Right kidney (tissue), 1 donor: ENCODE data around the gene SHFL.

Experiments used
- DNase-seq: peaks from one replicate; pipeline ENCODE4 v3.0.0-alpha.2; 2016

Gene SHFL

DNA sequence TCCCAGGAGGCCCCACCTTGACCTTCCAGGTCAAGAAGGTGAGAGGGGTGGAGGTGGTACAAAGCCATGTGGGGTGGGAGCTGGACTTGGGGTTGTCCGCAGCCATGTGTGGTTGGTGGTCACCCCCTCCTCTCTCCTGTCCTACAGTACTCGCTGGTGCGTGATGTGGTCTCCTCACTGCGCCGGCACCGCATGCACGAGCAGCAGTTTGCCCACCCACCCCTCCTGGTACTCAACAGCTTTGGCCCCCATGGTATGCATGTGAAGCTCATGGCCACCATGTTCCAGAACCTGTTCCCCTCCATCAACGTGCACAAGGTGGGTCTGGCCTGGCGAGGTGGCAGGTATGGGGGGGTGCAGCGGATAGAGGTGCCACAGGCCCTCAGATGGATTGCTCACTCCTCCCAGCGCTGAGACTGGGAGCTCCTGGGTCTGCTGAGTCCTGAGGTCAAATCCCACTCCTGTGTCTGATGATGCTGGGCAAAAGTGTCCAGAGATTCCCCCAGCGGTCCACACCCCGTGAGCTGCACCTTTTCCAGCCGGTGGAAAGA, 21.8 kb downstream of the SHFL start:
- DNase-seq, result no peak

DNA sequence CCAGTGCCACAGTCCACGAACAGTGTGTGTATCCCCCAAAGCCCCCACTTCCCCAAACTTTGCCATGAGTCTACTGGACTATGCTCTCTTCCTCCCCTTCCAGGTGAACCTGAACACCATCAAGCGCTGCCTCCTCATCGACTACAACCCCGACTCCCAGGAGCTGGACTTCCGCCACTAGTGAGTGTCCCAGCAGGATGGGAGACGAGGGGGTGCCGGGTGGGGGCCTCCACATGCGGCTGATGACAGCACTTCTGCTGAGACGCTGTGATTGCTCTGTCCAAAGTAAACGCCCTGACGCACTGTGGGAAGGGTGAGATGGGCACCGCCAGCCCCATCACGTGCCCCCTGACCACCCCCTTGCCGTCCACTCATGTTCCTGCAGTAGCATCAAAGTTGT, 23.4 kb downstream of the SHFL start:
- no peak for DNase-seq

DNA sequence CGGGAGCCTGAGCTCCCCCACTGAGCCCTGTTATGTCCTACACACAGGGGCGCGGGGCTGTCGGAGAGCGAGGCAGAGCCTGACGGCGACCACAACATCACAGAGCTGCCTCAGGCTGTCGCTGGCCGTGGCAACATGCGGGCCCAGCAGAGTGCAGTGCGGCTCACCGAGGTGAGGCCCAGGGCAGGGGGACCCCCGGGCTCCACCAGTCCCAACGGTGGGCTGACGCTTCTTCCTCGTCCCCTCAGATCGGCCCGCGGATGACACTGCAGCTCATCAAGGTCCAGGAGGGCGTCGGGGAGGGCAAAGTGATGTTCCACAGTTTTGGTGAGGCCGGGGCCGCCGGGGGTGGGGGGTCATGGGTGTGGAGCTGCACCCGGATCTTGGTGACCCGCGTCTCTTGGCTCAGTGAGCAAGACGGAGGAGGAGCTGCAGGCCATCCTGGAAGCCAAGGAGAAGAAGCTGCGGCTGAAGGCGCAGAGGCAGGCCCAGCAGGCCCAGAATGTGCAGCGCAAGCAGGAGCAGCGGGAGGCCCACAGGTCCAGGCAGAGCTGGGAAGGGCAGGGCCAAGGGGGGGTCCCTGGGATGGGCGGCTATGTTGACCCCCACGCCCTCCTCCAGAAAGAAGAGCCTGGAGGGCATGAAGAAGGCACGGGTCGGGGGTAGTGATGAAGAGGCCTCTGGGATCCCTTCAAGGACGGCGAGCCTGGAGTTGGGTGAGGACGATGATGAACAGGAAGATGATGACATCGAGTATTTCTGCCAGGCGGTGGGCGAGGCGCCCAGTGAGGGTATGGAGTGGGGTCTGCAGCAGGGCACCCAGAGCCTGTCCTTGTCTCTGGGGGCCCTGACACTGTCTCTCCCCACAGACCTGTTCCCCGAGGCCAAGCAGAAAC, 24.2 kb downstream of the SHFL start:
- no peak for DNase-seq

DNA sequence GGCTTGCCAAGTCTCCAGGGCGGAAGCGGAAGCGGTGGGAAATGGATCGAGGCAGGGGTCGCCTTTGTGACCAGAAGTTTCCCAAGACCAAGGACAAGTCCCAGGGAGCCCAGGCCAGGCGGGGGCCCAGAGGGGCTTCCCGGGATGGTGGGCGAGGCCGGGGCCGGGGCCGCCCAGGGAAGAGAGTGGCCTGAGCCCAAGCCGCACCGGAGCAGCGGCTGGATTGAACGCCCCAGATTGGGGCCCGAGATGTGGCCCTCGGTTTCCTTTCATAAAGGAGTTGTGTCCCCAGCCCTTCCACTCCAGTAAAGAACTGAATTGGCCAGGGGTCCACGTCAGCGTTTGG, 24.8 kb downstream of the SHFL start:
- DNase-seq, result no peak

DNA sequence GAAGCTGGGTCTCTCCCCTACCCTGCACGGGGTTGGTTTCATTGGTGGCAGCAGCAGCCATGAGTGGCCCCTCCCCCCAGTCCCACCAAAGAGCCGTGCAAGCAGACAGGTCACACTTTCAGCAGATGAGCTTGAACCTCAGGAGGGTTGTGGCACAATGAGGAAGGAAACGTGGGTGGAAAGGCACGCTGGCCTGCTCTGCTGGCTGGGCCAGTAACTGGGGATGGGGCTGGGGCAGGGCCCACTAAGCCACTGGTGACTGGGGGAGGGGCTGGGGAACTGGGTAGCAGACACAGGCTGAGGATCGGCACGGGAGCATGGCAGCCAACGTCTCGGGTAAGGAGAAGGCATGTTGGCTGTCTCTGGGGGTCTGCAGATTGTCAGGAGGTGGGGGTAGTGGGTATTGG, 25.3 kb downstream of the SHFL start, which contains the start of gene P2RY11:
P2RY11 (plus strand) TSS at position 289 of the 407 bp plus-strand sequence; CDS start at position 318, 29 bp downstream.
- DNase-seq, result no peak

DNA sequence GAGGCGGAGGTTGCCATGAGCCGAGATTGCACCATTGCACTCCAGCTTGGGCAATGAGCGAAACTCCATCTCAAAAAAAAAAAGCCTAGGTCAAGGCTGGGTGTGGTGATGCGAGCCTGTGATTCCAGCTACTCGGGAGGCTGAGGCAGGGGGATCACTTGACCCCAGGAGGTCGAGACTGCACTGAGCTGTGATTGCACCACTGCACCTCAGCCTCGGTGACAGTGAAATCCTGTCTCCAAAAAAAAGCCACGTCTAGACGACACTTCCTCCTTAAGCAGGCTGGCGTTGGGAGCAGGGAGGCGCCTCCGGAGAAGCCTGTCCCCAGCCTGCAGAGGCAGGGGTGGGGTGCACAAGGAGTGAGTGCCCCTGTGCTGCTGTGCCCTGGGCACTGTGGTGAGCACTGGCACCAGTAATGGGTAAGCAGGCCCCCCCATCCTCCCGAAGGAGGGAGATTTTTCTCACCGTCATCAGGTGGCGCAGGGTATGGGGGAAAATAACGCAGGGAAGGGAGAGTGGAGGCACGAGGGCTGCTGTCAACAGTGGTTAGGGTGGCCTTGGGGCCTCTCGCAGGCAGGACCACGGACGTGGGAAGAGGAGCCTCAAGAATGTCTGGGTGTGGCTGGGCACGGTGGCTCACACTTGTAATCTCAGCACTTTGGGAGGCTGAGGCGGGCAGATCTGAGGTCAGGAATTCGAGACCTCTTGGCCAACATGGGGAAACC, 26.1 kb downstream of the SHFL start:
- no peak for DNase-seq

DNA sequence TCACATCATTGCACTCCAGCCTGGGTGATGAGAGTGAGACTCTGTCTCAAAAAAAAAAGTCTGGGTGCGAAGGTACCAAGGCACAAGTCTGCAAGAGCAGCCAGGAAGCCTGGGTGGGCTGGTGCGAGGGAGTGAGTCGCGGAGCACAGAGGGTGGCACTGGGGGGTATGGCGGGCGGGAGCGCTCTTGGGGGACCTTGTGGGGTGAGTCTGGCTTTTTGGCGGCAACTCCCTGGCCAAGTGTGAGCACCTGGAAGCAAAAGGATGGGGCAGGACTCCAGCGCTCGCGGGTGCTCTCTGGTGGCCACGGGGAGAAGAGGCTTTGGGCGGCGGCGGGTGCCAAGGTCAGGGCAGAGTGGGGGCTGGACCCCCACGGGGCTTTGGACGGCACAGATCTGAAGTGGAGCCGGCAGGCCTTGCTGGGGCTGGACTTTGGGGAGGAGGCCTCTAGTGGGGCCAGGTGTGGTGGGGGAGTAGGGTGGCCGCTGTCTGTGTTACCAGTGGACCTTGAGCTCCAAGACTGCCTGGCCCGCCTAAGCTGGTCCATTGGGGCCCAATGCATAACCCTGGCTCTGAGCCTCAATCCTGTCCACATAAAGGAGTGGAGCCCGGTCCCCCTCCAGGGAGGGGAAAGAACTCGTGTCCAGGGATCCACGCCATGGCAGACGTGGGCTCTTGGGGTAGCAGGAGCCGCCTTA, 26.9 kb downstream of the SHFL start:
- no peak for DNase-seq

DNA sequence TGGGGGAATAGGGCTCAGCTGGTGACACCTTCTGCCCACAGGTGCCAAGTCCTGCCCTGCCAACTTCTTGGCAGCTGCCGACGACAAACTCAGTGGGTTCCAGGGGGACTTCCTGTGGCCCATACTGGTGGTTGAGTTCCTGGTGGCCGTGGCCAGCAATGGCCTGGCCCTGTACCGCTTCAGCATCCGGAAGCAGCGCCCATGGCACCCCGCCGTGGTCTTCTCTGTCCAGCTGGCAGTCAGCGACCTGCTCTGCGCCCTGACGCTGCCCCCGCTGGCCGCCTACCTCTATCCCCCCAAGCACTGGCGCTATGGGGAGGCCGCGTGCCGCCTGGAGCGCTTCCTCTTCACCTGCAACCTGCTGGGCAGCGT, 27.5 kb downstream of the SHFL start:
- no peak for DNase-seq

DNA sequence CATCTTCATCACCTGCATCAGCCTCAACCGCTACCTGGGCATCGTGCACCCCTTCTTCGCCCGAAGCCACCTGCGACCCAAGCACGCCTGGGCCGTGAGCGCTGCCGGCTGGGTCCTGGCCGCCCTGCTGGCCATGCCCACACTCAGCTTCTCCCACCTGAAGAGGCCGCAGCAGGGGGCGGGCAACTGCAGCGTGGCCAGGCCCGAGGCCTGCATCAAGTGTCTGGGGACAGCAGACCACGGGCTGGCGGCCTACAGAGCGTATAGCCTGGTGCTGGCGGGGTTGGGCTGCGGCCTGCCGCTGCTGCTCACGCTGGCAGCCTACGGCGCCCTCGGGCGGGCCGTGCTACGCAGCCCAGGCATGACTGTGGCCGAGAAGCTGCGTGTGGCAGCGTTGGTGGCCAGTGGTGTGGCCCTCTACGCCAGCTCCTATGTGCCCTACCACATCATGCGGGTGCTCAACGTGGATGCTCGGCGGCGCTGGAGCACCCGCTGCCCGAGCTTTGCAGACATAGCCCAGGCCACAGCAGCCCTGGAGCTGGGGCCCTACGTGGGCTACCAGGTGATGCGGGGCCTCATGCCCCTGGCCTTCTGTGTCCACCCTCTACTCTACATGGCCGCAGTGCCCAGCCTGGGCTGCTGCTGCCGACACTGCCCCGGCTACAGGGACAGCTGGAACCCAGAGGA, 28.0 kb downstream of the SHFL start:
- no peak for DNase-seq

DNA sequence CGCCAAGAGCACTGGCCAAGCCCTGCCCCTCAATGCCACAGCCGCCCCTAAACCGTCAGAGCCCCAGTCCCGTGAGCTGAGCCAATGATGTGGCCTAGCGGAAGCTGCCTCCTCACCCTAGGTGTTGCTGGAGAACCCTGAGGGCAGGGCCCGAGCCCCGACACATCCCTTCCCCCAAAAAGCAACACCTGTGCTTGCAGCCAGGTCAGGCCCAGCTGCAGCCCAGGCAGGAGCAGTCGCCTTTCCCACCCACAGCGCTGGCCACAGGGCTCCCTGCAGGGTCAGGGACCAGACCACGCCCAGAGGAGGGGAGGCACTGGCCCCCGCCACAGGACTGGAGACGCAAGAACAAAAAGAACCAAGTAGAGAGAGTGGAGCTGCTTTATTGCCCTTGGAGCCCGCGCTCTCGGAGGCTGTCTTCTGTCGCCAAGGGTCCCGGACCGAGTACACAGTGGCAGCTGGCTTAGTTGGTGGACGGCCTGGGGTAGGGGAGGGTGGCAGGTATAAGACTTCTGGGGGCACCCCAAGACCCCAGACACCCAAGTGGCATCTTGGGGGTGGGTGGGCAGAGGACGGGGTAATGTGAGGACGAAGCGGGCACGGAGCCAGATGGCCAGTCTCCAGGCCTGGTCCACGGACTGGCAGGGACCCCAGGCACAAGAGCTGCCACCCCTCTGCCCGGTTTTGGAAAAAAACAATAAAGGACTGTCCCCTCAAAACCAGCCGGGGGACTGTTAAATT, 28.7 kb downstream of the SHFL start:
- DNase-seq, result no peak

DNA sequence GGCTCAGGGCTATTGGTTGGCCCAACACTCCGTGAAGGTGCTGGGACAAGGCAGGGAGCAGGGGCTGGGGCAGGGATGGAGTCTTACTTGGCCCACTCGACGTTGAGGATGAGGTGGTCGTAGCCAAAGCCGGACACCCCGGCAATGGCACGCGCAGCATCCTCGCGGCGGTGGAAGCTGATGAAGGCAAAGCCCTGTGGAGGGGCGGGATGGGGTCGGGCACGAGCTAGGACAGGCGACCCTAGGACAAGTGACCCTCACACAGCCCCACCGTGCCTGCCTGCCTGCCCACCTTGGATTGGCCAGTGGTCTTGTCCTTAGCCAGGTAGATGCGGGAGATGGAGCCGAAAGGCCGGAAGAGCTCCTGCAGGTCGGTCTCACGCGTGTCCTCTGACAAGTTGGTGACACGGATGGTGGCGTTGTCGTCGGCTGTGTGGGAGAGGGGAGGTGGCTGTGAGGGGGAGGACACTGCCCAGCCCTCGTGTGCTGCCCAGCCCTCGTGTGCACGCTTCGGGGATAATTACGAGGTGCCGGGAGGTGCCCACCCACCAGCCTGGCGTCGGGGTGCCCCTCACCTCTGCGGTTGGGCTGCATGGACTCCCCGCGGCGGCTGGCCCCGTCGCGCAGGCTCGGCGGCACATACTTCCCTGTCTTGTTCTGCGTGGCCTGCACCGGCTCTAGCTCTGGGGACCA, 29.4 kb downstream of the SHFL start:
- no peak for DNase-seq

DNA sequence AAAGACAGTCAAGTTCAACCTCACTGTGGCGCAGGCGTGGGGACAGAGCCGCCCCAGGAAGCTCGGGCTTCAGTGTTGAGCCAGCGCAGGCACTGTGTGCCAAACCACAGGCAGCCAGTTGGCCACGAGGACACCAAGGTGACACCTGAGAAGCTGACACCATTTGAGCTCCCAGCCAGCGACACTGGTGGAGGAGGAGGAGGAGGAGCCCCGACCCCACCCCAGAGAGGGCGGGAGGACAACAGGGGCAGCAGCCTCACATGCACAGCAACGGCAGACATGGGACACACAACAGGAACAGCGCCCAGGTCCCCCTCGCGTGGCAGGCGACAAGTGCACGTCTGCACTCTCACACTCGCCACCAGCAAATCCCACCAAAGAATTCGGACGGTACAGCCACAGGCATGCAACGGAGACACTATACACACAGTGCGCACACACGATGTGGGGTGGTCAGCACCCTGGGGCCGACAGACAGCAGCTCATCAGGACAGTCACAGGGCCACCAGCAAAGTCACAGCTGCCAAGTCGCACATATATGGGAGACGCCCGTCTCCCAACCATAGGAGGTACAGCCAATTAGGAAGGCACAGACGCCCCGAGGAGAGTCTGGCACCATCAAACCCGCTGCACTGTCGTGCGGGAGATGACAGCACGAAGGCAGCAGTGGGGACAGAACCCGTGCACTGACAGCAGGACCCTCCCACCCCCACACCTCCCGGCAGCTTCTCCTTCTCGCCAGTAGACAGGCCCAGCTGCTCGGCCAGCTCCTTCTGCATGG, 30.2 kb downstream of the SHFL start:
- DNase-seq, result no peak

DNA sequence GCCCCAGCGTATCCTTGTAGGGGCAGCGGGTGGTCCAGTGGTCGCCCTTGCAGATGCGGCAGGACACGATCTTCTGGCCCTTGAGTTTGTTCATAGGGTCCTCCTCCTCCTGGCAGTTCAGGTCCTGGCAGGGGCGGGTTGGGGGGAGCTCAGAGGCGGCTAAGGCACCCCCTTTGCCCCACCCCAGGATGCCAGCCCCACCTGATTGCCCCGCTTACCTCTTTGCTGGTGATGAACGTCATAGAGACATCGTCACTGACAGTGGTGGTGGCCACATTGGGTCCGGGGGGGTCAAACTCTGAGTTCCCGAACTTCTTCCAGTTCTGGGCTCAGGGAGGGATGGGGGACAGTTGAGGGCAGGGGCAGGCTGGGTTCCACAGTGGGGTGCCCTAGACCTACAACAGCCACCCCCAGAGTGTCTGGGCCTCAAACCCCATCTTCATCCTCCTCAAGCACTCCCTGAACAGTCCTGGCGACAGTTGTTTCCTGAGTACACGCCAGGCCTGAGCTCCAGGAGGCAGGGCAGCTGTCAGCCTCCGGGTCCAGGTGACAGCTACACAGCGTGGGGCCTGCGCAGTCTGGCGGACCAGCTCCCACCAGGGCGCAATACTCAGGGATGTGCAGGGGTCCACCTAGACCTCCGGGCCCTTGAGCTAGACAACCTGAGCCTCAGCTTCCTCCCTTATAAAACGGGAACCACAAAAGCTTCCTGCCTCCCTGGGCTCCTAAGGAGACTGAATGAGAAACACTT, 30.9 kb downstream of the SHFL start:
- DNase-seq, result no peak

DNA sequence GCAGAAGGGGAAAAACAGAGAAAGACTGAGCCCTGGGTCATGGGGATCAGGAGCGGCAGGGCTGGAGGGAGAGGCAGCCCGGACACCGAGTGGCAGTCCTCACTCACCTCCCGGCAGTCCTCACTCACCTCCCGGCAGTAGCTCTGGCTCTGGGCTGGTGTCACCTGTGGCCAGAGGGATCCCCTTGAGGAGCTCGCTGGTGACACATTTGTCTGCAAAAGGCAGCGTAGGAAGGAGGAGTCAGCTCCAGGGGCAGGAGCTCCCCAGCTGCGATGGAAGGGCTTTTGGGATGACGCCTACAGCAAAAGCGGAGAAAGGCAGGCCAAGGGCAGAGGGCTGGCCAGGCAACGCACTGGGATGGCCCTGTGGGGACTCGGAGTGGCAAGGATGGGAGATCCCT, 32.8 kb downstream of the SHFL start:
- no peak for DNase-seq

DNA sequence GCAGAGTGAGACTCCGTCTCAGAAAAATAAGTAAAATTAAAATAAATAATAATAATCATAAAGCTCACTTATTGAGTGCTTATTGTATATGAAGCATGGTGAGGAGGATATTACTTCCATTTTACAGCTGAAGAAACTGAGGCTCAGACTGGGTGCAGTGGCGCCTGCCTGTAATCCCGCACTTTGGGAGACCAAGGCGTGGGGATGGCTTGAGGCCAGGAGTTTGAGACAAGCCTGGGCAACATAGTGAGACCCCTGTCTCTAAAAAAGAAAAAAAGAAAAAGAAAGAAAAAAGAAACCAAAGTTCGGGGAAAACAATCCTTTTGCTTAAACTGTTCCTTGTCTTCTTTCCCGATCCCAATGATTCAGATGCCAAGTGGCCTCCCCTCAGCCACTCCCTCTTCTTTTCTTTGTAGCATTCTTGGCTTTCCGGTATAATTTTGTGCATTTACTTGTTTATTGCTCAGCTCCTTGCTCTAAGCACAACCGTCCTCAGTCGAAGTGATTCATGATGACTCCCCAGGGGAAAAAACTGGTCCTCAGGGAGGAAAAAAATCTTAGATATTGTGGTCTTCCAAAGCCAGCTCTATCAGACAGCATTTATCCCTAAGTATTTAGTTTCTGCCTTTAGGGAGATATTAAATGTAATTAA, 34.5 kb downstream of the SHFL start:
- DNase-seq, result no peak

DNA sequence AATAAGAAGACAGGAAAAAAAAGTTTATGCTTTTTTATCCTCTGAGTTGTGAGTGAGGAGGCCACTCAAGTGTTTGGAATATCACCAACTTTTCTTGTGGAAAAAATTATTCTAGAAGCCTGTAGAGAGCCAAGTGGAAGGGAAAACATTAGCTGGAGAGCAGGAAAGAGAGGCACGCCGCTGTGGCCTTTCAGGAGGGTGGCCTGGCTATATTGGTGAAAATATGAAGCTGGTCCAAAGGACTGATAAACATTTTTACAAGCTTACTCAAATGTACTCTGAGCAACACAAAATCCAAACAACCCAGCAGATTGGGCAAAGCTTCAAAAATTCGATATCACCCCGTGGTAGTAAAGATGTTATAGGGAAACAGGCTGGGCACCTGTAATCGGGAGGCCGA, 35.9 kb downstream of the SHFL start:
- DNase-seq, result no peak

DNA sequence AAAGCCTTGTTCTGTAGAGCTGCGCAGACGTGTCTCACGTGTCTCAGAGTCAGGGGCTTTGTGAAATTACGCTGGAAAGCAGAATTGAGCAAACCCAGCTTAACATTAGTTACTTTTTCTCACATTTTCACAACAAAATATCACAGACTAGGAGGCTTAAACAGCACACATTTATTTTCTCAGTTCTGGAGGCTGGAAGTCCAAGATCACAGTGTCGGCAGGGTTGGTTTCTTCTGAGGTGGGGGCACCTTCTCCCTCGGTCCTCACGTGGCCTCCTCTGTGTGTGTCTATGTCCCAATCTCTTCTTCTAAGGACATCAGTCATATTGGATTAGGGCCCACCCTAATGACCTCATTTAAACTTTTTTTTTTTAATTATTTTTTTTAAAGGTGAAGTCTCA, 38.3 kb downstream of the SHFL start:
- DNase-seq, result no peak

DNA sequence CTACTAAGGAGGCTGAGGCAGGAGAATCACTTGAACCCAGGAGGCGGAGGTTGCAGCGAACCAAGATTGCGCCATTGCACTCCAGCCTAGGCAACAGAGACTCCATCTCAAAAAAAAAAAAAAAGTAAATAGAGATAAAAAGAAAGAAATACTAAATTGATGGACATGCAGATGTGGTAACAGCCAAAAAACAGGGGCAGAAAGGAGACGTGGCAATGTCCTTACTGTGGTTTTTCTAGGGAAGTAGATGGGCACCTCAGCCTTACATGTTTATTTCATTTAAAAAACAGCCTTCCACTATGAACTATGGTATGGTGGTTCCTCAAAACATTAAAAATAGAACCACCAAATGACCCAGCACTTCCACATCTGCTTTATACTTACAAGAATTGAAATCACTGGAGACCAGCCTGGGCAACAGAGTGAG, 40.1 kb downstream of the SHFL start:
- DNase-seq, result no peak

DNA sequence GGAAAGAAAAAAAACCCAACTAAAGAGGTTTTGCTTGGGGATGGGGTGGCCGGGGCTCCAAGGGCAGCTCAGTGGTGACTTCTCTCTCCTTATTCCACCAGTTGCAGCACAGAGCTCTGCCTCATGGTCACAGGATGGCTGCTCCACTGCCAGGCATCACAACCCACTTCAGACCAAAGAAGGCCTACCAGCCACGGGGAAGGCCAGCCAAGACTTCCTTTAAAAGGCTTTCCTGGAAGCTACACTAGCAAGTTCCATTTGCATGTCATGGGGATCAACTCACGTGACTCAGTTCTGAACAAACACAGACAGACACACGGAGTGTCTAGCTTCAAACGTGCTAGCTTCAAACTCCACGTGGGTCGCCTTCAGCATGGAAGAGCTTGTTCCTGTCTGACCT, 46.8 kb downstream of the SHFL start:
- DNase-seq, result no peak
